Activated effector memory CD4-positive, alpha-beta T cell treated with anti-CD3 and anti-CD28 coated beads, Interleukin-2, amount 50 U/mL, for 16 hours (primary cell): ENCODE results near the gene RCE1.

Experiments
- DNase-seq: peaks from one replicate; pipeline ENCODE4 v3.0.0-alpha.2; 2020

RCE1 gene

DNA sequence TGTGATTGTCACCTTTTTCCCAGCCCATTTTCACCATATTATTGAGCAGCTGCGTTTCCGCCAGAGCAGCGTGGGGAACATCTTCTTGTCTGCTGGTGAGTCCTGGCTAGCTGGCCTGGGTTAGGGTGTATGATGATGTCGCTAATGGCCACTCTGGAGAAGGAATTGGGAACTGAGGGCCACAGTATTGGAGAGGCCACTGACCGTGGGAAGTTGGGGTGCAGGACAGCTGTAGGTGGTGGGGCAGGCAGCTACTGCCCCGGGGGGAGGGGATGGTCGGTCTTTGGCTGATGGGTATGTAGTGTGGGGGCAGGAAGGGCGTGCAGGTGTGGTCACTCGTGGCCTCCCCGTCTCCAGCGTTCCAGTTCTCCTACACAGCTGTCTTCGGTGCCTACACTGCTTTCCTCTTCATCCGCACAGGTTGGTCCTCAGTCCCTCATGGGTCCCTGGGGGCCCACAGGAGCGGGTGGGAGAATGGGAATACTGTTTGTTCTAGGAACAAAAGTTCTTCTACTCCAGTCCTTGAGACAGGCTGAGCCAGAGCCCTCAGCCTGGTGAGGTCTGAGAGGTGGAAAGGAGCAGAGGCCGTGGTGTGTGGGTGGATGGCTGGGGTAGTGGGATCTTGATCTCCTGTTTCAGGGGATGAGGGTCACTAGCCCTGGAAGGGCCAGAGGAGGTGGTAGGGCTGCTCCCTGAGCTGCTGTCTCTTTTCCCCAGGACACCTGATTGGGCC is 2.1 kb downstream of the RCE1 start:
- DNase-seq: no peak

DNA sequence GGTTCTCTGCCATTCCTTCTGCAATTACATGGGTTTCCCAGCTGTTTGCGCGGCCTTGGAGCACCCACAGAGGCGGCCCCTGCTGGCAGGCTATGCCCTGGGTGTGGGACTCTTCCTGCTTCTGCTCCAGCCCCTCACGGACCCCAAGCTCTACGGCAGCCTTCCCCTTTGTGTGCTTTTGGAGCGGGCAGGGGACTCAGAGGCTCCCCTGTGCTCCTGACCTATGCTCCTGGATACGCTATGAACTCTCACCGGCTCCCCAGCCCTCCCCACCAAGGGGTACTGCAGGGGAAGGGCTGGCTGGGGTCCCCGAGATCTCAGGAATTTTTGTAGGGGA is 2.6 kb downstream of the RCE1 start:
- no peak for DNase-seq

DNA sequence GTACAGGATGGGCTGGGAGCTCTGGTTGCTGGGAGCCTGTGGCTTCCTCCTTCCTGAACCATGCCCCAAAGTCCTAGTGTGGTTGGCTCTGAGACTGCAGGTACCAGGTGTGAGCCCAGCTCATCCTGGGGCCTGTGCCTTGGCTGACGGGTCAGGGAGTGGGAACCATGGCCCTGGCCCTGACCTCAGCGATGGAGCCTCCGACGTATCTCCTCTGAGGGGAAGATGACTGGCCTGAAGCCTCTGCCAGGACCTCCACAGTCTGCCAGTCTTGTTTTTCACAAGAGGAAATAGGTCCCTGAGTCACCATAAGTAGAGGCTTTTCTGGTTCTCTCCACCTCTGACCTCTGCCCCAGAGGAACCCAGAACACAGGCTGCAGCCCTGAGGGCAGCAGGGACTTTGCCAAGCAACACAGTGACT is 3.4 kb downstream of the RCE1 start:
- DNase-seq: no peak

DNA sequence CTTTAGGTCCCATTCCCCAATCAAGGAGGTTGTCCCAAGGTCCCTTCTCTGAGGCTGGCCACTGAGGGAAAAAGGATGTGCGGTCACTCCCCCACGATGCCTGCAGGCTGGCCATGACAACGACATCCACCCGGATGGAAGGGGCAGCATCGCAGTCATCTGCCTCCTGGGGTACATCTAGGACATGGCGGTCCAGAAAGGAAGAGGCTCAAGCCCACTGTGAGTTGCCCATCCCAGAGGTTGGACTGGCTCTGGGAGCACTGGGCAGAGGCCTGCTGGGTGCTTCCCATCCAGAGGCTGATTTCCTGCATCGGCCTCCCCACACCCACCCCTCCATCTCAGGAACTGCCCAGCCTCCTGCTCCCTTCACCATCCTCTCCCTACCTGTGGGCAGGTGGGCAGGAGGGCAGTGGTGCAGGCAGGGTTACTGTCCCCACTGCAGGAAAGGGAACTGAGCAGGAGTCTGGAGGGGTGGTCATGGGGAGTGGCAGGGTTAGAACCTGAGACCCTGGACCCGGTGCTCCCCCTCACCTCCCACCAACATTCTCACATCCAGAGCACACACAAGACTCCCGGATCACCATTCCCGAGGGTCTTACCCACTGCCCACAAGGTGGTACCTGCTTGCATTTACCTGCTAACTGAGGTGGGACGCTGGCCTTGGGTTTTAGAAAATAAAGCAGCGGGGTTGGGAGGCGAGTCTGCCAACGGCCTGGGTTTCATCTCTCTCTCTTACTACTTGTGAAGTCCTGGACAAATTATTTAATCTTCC is 4.4 kb downstream of the RCE1 start:
- DNase-seq: no peak

DNA sequence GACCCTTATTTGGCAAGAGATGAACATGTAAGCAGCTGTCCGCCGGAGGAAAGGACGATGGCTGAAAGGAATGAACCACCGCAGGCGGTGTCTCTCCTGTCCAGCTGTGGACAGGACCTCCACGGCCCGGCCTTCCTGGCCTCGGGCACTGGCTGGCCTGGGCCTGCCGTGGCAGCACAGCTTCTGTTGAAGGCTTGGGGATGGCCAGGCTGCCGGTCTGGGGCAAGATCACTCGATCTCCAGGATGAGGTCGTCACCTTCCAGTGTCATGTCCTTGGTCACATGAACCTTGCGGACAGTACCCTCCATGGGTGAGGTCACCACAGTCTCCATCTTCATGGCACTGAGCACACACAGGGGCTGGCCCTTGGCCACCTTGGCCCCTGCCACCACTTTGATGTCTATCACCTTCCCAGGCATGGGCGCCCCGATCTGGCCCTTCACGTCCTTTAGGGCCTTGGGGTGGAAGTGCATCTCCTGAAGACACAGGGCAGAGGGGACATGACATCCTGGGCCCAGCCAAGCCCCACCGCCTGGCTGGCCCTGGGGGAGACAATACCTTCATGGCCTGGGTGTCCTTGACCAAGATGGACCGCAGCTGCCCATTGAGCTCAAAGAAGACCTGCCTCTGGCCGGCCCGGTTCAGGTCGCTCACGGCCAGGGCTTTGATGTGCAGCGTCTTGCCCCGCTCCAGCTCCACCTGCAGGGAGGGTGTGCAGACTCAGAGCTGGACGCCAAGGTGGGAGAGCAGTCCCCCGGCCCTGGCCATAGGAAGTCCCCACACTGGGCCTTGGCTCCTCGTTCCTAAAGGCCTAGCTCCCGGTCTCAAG is 5.6 kb downstream of the RCE1 start:
- DNase-seq: no peak

DNA sequence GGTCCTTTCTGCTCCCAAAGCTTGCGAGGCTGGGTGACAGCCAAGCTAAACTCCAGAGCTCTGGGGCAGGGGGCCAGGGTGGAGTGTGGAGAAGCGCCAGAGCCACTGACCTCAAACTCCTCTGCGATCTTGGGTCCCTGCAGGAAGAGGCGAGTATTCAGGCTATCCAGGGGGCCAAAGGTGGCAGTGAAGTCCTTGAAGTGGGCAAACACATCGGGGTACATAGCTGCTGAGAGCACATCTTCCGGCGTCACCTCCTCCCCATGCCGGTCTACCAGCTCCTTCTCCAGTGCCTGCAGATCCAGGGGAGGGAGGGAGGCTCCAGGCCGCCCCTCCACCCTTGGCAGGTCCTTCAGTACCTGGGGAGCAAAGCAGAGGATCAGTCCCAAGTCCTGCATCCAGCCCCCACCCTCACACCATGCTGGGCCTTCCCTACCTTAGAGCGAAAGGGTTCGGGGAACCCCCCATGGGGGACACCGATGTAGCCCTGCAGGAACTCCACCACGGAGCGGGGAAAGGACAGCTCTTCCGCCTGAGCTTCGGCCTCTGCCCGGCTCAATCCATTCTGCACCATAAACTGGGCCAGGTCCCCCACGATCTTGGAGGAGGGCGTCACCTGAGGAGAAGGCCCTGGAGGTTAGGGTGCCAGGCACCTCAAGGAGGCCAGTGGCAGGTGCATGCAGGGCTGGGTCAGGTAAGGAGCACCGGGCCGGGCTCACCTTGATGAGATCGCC is 6.4 kb downstream of the RCE1 start:
- peak; percentile 48 for DNase-seq

DNA sequence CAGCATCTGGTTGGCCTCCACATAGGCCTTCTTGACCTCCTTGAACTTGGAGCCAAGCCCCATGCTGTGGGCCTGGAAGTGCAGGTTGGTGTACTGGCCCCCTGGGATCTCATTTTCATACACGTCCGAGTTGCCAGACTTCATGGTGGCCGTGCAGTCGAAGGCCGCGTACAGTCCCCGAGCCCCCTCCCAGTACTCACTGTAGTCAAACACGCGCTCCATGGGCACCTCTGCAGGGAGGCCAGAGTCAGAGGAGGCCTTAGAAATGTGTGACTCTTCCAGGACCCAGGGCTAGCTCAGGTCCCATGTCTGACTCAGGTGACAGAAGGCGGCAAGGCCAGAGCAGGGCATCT is 7.0 kb downstream of the RCE1 start:
- no peak for DNase-seq

DNA sequence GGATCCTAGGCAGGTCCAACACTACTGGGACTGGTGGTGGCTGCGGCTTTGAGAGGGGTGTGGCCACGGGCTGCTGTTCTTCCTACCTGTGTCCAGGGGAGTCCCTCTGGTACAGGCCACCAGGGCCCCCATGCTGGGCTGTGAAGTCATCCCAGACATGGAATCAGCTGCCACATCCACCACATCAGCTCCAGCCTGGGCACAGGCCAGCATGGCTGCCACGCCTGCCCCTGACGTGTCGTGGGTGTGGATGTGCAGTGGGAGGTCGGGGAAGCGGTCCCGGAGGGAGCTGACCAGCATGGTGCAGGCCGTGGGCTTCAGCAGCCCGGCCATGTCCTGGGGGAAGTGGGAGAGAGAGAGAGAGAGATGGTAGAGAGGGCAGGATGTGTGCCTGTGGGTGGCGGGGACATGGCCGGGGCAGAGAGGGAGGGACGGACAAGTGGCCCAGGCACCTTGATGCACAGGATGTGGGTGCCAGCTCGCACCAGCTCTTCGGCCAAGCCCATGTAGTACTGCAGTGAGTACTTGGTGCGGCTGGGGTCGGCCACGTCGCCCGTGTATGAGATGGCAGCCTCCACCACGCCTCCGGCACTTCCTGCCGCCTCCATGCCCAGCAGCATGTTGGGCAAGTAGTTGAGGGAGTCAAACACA is 7.5 kb downstream of the RCE1 start:
- peak; percentile 58 for DNase-seq

DNA sequence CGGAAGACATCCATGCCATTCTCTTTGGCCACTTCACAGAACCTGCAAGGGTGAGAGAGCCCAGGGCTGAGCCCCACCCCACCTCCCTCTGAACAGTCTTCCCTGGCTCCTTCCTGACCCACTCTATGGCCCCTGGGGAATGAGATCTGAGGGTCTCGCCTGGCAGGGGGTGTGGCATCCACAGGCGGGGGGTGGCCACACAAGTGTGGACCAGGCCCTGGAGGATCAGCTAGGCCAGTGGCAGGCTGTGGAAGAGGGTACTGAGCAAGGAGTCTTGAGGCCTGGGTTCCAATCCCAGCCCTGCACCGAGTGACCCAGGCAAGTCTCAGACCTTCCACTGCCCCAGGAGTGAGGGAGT is 8.0 kb downstream of the RCE1 start:
- DNase-seq: peak; percentile 53

DNA sequence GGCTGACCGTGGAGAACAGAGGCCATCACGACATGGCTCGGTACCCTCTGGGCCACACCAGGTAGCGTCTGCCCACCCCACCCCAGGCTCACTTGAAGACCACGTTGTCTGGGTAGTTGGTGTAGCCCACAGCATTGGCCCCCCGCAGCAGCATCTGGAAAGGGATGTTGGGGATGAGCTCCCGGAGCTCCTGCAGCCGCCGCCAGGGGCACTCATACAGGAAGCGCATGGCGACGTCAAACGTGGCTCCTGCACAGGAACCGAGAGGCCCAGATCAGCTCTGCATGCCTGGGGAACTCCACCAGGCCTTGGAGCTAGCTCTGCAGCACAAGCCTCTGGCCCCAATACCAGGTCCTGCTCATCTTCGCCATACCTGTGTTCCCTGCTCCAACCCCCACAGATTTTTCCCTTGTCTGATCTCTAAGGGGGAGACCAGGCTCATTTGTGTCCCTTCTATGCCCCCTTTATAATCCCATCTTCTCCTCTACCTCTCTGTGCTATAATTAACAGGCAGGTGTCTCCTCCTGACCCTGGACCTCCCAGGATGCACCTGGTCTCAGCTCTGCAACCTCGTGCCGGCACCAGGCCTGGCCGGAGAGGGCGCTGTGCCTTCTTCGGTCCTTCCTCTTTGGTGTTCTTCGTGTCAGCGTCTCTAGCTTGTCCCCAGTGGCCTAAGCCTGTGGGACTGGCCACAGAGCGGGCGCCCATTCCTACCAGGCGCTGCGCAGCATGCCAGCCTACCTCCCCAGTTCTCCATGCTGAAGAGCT is 8.6 kb downstream of the RCE1 start:
- peak; percentile 69 for DNase-seq

DNA sequence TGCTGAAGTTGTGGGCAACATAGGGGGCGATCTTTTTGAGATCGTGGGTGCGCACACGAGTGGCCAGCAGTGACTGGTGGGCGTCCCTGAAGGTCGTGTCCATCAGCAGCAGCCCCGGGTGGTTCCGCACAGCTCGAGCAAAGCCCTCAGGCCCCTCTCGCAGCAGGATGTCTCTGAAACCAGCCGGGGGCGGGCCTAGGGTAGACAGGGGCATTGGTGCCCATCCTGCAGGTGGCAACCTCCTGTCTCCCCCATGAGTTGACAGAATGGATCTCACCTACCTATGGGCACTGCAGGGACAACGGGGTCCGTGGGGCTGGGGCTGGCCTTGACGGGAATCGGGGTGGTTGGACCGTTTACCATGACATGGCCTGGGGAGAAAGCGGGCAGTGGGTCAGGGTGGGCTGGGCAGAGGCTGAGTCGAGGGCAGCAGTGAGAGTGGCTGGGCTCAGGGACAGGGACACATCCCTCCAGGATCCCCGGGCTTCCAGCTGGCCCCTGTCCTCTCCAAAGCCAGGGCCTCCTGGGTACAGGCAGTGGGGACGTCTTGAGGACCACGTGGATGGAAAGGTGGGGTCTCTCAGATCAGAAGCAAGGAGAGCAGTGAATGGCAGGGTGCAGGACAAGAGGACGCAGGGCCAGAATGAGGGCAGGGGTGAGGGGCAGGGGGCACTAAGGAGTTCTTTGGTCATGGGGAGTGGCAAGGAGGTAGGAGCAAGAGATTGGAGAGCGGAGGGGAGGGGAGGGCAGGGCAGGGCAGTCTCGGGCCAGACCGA is 9.4 kb downstream of the RCE1 start:
- DNase-seq: peak; percentile 53

DNA sequence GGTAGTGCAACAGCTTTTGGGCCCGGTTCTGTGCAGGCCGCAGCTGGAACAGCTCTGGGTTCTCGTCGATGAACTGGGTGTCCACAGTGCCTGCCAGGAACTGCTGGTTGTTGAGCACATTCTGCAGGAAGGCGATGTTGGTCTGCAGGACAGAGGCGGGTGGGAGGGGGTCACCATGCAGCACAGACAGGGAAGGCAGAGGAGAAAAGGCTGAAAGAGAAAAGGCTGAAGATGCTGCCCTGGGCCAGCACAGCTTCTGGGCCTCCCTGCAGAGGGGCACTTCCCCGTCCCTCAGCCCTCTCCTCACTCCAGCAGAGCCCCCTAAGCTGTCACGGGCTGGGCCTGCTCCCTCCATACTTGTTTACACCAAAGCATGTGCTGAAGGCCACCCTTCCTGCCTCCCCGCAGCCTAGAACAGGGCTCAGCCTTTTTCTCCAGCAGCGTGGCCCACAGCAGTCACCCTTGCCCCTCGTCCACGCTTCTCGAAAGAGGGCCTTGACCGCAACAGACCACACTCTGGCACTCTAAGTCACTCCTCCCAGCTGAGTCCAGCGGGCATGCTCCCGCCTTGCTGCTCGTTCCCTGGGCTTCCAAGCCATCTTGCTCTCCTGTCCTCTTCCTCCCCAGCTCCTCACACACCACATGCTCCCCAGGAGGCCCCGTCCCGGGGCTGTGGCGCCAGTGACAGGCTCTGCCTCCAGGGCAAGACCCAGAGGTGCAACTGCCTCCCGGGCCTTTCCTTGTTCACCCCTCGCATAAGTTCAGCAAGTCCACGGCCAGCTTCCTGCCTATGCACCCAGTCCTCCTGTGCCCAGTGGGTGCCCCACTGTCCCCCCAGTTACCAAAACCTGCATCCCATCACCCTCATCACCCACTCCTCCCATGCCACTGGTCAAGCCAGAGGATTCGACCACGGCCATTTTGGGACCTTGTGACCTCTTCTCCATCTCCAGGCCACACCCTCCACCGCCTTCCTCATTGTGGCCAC is 10.3 kb downstream of the RCE1 start:
- peak; percentile 45 for DNase-seq

DNA sequence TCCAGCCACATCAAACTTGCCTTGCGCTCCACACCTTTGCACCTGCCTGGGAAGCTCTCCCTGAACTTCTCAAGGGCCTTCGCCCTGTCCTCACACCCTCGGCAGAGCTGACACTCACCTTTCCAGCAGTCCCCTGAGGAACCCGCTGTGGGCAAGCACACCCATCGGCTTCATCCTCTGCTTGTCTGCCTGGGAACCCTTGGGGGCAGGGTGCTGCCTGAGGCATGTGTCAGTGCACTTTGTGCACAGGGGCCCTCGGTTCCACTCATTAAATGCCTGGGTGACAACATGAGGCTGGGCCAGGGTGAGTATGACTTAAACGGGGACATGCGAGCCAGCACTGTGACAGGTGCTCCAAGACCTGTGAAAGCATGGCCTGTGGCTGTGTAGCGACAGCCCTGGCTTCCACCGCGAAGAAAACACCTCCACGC is 11.0 kb downstream of the RCE1 start:
- no peak for DNase-seq

DNA sequence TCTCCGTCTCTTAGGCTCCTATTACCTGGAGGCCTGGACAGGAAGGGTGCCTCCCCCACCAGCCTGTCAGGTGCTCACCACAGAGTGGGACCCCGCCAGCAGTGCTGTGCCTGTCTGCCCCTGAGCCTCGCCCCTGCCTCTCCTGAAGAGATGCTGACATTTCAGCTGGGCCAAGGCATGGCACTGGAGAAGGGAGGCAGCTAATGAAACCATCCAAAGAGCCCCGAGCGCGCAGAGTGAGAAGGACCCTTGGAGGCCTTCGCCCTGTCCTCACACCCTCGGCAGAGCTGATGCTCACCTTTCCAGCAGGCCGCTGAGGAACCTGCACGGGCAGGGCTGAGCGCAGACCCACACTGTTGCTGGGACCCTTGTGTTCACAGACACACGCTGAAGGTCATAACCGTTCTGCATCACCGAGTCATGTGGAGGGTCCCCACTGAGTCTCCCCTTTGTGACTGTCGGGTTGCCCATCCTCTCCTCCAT is 11.5 kb downstream of the RCE1 start:
- no peak for DNase-seq

DNA sequence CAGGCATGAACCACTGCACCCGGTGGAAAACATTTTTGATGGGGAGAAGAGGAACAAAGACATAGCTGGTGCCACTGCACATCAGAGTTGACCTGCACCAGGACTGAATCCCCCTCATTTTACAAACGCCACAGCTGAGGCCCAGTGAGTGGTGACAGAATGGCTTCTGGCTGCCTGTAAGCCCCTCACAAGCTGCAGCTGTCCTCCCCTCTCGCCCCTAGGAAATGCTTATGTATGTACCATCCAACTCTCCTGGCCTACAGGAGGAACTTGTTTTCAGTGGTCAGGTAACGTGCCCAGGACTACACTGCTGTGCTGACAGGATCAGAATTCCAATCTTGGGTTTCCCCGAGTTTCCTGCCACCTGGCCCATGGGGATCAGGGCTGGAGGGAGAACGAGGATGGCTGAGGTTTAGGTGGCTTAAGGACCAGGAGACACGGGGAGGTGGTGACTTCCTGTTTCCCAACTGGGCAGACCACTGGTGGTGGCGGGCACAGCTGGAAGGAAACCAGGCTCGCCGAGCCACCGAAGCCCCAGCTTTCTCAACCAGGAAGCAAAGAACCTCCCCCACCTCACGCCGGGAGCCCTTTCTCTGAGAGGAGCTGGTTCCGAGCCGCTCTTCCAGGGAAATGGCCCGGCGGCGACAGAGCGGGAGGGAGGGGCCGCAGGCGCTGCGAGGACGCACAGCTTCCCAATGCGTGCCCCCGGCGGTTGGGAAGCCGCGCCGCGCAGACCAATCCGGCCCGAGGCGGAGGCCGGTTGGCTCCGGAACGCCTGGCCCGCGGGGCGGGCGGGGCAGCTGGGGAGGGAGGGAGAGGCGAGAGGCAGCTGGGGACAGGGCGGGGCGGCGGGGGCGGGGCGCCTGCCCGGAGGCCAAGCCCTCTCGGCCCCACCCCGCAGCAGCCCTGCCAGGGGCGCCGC is 12.6 kb downstream of the RCE1 start:
- peak; percentile 94 for DNase-seq

DNA sequence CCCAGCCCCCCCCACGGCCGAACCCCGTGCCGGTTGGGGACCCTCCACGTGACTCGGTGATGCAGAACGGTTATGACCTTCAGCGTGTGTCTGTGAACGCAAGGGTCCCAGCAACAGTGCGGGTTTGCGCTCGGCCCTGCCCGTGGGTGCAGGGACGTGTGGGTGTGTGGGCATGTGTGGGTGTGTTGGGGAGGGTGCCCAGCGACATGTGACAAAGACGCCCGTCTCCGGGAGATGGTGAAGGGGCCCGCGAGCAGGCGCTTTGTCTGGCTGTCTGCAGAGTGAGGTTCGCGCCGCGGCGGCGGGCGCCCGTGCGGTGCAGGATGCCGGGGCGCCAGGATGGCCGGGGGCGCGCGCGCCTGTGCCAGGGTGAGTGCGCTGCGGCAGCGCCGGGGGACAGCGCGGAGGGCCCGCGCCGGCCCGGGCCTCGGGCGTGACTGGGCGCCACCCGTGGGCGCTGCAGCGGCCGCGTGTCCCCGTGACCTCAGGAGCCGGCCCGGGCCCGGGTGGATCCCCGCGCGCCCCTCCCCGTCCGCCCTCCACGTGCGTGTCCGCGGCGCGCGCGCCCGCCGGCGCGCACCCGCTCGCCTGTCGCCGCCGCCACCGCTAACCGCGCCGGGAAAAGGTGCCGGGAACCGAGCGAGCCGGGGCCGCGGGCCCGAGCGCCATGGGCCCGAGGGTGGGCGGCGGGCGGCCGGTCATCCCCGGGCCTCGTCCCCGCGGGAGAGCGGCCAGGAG is 13.4 kb downstream of the RCE1 start, which contains the start of gene LRFN4:
LRFN4 (plus strand) TSS at position 569 of the 738 bp plus-strand sequence. CDS start 681 bp downstream, outside the sequence.
- no peak for DNase-seq

DNA sequence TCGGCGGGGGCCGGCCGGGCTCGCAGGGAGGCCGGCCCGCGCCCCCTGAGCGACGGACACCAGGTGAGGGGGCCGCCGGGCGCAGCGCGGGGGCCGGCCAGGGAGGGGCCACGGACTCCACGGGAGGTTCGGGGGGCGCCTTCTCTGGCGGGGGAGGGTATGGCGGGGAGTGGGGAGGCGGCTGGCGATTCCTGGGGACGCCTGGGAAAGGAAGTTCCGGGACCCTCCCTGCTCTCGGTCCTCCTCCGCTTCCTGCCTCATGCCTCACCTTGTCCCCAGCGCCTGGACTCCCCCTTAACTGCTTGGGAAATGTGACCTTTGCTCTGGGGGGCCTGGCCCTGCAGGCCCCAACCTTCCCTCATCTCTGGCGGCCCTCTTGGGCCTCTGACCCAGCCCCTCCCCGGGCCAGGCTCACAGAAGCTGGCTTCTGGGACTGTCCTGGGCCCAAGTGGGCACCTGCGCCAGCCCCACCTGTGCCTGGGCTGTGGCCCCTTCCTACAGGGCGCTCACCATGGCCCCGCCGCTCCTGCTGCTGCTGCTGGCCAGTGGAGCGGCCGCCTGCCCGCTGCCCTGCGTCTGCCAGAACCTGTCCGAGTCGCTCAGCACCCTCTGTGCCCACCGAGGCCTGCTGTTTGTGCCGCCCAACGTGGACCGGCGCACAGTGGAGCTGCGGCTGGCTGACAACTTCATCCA is 14.1 kb downstream of the RCE1 start:
- DNase-seq: no peak
